HG03103 (cell line): ENCODE results near the gene BRCA1.
"Not testable (repeated sequence)": the region's sequence is repeated elsewhere in the genome, so short reads cannot be mapped to it uniquely, and the experiment has no call there.

Source experiments
- ATAC-seq: cut with Tn5 transposase; IDR thresholded peaks from one replicate; pipeline ENCODE4 v1.9.1; 2021; ENCODE audit warnings: low read depth; ENCODE audit not compliant: unreplicated experiment

Gene BRCA1

DNA sequence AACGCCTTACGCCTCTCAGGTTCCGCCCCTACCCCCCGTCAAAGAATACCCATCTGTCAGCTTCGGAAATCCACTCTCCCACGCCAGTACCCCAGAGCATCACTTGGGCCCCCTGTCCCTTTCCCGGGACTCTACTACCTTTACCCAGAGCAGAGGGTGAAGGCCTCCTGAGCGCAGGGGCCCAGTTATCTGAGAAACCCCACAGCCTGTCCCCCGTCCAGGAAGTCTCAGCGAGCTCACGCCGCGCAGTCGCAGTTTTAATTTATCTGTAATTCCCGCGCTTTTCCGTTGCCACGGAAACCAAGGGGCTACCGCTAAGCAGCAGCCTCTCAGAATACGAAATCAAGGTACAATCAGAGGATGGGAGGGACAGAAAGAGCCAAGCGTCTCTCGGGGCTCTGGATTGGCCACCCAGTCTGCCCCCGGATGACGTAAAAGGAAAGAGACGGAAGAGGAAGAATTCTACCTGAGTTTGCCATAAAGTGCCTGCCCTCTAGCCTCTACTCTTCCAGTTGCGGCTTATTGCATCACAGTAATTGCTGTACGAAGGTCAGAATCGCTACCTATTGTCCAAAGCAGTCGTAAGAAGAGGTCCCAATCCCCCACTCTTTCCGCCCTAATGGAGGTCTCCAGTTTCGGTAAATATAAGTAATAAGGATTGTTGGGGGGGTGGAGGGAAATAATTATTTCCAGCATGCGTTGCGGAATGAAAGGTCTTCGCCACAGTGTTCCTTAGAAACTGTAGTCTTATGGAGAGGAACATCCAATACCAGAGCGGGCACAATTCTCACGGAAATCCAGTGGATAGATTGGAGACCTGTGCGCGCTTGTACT lies at the start of gene BRCA1:
Gene BRCA1, minus strand, starts transcription at position 232 of the 834 bp plus-strand sequence. CDS start 1,268 bp downstream, outside the sequence.
- peak; percentile 96 for ATAC-seq

GRCh38 chr17:43171586-43172487 lies 46.7 kb upstream of the BRCA1 start:
- no peak for ATAC-seq

DNA sequence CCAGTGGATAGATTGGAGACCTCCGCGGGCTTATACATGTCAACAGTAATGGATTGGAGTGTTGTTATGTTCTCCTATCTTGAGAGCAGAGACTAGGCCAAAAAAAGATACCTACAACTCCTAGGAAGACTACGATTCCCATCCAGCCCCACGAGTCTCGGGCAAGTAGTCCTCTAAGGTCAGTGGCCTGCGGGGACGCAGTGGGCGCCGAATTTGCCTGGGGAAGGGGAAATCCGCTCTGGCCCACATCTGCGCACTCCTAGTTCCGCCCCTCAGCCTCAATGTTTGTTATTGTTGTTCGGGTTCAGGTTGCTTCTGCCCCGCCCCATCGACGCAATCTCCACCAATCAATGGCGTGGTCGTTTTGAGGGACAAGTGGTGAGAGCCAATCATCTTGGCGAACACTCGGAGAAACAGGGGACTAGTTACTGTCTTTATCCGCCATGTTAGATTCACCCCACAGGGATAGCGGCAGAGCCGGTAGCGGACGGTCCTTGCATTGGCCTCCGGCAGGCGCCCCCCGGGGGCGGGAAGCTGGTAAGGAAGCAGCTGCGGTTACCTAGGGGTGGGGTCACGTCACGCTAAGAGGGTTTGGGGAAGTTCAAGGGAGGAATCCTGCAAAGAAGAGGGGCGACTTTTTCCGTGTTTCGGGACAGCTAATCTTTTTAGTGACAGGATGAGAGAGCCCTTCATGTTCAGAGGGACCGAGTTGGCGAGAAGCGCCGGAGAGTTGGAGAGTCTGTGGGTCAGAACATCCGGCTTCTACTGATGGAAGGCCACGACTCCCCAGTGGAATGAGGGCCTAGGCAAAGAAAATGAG lies 45.8 kb upstream of the BRCA1 start, which contains the start of gene NBR1:
Gene NBR1, plus strand, starts transcription at position 449 of the 820 bp plus-strand sequence. CDS start 4,586 bp downstream, outside the sequence.
- ATAC-seq = peak; percentile 75

- ATAC-seq = peak; percentile 53
Measured at GRCh38 chr17:43170140-43170765, 45.1 kb upstream of the BRCA1 start.

DNA sequence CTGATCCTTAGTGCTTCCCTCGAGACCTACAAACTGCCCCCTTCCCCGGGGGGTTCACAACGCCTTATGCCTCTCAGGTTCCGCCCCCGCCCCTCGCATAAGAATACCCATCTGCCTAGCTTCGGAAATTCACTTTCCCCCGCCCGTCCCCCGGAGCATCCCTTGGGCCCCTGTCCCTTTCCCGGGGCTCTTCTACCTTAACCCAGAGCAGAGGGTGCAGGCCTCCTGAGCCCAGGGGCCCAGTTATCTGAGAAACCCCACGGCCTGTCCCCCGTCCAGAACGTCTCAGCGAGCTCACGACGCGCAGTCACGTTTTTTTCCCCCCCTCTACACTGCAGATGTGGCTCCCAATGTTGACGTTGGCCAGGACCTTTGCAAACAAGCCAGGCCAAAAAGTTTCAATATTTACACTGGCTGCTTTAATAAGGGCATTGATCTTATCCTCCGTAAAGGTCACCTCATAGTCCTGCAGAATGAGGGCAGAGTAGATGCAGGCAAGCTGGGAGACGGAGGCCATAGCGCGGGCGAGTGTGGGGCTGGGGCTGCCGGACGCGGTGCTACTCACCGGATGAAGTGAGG lies 44.5 kb upstream of the BRCA1 start:
- ATAC-seq = no peak

DNA sequence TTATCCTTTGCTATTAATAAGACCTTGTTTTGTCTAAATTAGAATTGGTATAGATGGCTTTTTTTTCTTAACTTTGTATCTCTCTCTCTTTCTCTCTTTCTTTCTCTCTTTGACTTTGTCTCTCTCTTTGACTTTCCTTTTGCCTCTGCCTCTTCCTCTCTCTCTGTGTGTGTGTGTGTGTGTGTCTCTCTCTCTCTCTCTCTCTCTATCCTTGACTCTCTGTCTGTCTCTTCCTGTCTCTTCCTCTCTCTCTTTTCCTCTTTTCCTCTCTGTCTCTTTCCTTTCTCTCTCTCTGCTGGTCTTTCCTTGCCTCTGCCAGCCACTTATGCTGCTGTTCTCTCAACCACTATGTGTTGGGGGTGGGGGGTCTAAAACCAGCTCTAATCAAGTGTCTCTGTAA lies 40.8 kb upstream of the BRCA1 start:
- ATAC-seq = not testable (repeated sequence)

DNA sequence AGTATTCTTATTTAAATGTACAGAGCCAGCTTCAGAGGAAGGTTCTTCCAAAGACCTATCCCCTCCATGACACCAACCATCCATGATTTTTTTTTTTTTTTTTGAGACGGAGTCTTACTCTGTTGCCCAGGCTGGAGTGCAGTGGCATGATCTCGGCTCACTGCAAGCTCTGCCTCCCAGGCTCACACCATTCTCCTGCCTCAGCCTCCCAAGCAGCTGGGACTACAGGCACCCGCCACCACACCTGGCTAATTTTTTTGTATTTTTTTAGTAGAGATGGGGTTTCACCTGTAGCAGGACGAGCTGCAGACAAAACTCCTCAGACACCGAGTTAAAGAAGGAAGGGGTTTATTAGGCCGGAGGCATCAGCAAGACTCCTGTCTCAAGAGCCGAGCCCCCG lies 34.8 kb upstream of the BRCA1 start:
- ATAC-seq = not testable (repeated sequence)

DNA sequence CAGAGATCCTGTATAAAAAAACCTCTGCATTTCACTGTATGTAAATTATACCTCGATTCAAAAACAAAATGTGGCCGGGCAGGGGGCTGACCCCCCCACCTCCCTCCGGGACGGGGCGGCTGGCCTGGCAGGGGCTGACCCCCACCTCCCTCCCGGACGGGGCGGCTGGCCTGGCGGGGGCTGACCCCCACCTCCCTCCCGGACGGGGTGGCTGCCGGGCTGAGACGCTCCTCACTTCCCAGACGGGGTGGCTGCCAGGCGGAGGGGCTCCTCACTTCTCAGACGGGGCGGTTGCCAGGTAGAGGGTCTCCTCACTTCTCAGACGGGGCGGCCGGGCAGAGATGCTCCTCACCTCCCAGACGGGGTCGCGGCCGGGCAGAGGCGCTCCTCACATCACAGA lies 34.1 kb upstream of the BRCA1 start:
- ATAC-seq = not testable (repeated sequence)

DNA sequence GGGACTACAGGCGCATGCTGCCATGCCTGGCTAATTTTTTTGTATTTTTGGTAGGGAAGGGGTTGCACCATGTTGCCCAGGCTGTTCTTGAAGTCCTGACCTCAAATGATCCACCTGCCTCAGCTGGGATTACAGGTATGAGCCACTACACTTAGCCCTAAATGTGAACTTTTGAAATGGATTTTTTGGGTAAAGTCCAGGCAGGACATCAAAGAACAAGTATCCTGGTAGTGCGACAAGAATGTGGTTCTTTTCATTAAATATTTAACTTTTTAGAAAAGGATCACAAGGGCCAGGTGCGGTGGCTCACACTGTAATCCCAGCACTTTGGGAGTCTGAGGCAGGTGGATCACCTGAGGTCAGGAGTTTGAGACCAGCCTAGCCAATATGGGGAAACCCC lies 30.5 kb upstream of the BRCA1 start:
- ATAC-seq = no peak

DNA sequence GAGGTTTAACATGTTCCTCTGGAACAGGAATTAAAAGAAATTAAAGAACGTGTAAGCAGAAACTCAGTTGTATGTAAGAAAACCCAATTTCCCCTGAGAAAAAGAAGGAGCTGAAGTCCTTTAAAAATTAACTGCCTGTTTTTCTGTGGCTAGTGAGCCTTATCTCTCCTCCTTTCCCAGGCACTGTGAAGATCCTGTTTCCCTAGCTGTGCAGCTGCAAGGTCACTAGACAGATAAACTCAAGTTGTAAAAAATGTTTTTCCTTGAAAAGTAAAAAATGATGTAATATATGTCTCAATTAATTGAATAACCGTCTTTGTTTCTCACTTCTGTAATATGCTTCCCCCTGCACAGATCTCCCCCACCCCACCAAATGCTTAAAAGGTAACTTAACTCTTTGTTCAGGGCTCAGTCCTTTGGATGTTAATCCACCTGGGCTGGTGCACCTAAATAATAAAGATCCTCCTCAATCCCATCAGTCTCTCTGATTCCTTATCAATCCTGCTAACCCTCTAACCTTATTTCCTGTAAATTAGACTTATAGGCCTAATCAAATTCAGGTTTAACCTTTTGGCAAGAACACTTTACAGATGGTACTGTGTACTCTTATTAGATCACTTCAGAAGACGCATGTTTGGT lies 28.2 kb upstream of the BRCA1 start:
- not testable (repeated sequence) for ATAC-seq

DNA sequence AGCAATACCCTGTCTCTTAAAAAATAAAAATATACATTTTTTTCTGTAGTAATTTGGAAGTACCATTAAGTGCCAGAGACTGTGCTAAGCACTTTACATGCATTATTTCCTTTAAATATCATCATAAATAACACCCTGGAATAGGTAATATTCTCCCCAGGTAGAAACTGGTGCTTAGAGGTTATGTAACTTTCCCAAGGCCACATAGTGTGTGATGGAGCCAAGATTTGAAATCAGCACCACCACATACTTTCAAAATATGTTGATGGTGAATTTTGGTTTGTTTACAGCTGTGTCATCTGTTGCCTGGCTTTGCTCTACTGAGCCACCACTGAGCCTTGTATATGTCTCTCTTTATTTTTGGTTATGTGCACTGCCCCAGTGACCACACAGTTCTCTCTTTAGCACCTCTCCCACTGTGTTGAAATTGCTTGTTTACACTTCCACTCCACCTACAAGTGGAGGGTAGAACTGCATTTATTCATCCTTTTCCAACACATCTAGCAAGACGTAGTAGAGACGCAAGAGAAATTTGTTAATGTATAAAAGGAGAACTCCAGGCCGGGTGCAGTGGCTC lies 26.8 kb upstream of the BRCA1 start:
- ATAC-seq = no peak

DNA sequence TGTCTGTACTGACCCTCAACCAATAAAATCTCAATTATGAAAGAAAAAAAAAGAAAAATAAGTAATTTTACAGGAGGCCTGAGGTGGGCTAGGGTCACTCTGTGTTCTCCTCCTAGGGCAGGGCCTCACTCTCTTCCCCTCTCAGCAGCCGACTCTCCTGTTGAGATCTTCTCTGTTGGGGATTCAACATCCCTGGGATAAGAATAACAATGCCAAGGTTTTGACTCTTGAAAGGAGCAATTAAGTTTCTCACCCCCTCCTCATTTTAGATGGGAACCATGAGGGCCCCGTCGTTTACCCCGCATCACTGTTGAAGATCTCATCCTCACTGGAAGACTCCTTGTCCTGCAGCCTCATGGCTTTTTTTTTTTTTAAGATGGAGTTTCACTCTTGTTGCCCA lies 21.5 kb upstream of the BRCA1 start:
- no peak for ATAC-seq

DNA sequence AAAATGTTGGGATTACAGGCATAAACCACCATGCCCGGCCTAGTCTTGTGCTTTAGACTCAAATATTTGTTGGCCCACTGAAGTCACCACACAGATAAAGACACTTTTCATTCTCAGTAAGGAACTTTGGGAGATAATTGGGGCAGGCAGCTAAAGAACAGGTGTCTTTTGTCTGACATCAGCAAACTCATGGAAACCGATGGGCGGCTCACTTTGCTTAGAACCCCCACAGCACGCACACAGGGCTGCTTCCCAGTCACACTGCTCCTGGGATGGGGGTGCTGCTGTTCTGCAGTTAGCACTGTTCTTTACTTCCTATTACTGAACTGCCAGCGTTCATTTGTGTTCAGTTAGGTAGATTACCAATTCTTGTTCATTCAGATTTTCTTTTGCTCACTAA lies 18.0 kb upstream of the BRCA1 start:
- no peak for ATAC-seq

- no peak for ATAC-seq
Measured at GRCh38 chr17:43142153-43142552, 17.0 kb upstream of the BRCA1 start.

DNA sequence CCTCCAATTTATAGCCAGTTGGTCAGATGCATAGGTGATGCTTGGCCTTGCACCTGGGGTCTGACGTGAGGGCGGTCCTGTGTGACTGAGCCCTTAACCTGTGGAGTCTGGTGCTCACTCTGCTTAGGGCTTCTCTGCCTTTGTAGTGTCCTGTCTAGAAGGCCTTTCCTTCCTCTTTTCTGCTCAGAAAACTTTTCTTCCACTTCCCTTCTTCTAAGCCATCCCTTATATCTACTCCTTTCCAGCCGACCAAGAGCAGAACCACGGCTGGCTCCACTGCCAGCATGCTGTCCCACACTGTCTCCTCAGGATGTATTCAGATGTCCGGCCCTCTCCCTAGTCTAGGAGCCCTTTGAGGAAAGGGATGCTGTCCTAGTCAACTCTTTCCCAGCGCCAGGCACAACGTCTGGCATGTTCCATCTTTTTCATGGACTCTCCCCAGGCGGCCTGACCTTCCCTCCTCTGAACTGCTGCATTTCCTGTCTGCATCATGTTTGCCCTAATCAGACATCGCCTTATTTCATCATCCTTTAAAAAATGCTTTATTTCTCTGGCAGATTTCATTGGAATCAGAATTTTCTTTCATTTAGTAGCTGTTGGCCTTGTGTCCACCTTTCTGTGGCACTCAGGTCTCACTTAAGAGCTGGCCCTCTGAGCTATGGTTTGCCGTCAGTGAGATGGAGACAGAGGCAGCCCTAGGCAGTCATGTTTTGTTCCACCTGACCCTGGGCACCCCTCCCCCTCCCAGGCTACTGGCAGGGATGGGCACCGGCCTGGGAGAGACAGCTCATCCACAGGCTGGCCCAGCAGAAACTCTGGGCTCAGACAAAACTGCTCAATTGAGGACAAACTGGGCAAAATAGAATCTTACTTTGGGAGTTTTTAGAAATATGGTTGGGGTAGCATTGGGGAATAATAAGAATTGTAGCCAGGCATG lies 15.5 kb upstream of the BRCA1 start:
- no peak for ATAC-seq

DNA sequence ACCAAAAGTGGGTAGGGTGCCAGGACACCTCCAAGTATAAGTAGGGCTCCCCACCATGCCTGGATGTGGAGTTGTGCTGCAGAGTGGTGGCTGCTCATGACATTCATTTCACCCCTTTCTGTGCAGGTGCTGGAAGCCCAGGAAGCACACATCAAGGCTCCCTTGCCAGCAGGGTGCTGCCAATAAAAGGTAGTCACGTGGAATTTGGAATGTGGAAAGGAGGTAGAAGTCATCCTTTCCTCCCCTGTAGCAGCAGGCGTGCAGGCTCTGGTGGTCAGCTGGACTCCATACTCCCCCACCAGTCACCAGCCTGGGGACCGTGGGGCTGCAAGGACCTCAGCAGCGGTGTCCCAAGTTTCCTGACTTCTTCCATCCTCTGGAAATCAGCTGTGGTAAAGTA lies 13.4 kb upstream of the BRCA1 start:
- ATAC-seq = not testable (repeated sequence)

- not testable (repeated sequence) for ATAC-seq
Measured at GRCh38 chr17:43136574-43136973, 11.4 kb upstream of the BRCA1 start.

DNA sequence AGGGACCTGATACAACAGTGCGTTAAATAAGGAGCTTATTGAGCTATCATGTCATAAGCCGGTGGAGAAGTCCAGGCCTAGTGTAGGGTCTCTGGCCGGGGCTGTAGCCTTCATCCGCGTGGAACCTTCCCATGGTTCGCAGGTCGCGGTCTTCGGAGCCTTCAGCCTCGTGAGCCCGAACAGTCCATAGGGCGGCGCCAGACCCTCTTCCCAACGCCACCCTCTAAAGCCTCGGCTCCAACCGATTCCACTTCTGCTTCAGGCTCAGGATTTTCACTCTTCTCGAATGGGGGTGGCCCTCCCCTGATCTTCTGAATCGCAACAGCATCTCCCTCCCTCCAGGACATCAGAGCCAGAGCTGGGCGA lies 10.3 kb upstream of the BRCA1 start:
- ATAC-seq = no peak
